Embryonic facial prominence (tissue), 1 donor: ENCODE data around the gene CFAP97D1.

Source experiments
- DNase-seq: peaks from one replicate; pipeline ENCODE4 v3.0.0-alpha.2; 2016; ENCODE audit errors: extremely low spot score

Gene CFAP97D1

DNA sequence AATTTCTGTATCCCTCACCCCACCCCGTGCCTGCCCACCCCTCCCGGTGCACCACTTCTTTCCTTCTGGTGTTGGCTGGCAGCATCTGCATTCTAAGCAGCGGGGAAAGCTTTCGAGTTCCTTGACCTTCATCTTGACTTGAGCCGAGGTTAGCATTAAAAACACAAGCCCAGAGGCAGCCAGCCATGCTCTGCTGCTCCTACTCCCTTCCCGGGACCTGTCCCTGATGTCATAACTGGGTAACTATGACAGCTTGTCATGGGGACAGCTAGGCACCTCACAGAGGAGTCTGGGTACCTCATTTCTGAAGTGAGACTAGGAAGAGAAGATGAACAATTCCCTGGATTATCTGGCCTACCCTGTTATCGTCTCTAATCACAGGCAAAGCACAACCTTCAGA, at the start of gene CFAP97D1:
TSS of gene CFAP97D1 (plus strand) at position 301 of the 400 bp plus-strand sequence. CDS start at position 329, 28 bp downstream.
- DNase-seq = no peak

DNA sequence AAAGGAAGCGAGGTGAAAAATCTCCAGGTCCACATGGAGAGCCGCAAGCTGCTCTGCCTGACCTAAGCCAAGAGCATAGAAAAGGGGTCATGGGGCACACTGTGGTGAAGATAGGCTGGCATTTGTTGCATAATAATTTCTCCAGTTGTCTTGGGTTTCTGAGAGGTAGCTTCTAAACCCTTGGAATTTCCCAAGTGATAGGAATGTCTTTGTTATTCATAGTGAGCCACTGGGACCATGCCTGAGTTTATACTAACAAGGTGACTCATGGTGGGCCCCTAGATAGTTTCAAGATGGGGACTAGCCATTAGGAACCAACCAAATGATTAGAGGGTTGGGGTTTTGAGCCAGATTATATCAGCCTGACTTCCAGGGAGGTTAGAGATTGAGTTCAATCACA, 47.3 kb upstream of the CFAP97D1 start:
- DNase-seq = no peak

DNA sequence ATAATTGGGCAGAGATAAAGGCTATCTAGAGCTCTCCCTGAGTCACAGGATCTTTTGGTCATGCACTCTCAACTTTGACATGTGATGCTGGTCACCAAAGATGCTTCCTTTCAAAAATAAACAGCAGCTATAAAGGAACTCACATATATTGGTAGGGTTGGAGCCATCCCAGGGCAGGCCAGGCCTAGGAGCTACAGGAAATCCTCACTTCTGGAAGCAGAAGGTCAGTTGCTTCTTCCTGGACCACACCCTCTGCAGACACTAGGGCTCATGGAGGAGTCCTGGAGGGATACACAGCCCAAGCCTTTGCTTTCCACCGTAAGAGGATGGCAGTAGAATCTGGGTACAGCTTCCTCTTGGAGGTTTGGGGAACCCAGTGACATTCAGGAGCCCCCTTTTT, 46.3 kb upstream of the CFAP97D1 start:
- DNase-seq = no peak

DNA sequence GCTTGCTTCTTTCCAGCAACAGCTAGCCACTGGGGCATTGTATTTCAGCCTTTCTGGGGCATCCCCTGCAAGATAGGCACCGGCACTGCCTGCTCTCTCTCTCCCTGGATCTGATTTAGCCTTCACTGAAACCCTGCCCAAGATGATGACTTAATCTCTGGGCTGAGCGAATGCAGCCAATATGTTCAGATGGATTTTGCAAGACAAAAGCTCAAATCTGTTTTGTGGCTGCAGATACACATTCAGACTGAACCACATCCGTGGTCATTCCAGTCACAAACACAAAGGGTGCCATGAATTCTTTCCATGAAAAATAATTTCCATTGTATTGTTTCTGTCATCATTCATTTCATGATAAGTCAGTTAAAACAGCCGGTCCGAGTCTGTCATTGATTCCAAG, 45.9 kb upstream of the CFAP97D1 start:
- no peak for DNase-seq

DNA sequence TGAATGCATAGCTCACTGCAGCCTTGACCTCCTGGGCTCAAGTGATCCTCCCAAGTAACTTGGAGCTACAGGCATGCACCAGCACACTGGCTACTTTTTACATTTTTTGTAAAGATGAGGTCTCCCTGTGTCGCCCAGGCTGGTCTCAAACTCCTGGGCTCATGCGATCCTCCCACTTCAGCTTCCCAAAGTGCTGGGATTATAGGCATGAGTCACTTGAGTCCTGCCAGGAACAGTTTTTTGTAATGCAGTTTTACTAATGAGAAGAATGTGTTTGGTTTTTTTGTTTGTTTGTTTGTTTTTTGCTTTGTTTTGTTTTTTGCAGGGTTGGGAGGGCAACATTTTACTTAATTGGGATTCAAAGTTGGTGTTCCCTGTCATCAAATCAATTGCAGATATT, 43.8 kb upstream of the CFAP97D1 start:
- no peak for DNase-seq

DNA sequence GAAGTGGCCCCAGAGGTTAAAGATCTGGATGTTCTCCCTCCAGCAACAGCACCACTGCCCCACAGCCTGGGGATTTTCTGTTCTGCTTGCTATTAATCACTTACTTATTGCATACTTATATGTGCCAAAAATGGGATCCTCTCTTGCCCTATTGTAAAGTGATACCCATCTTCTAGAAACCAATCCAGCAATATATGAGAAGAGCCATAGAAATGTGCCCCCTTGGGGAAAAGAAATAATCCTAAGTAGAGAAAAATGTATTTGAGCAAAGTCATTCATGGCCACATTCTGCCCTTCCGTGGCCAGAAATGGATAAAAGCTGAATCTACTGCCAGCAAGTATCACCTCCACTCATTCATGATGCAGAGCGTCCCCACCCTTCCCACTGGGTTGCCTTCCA, 42.5 kb upstream of the CFAP97D1 start:
- no peak for DNase-seq

DNA sequence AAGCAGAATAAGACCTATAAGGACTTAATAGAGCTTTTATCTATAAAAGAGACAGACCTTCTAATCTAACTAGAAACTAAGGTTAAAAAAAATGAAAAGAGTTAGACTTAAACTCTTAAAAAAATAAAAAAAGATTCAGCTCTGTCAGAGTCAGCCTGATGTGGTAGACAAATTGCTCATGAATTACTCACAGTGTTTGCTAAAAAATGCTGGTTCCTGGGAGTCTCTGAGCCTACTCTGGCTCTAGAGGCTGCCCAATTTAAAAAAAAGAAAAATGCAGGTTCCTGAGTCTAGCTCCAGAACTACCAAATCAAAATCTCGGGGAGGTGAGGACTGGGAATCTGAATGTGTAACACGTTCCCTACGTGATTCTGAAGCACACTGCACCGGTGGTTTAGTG, 39.7 kb upstream of the CFAP97D1 start:
- DNase-seq = no peak

DNA sequence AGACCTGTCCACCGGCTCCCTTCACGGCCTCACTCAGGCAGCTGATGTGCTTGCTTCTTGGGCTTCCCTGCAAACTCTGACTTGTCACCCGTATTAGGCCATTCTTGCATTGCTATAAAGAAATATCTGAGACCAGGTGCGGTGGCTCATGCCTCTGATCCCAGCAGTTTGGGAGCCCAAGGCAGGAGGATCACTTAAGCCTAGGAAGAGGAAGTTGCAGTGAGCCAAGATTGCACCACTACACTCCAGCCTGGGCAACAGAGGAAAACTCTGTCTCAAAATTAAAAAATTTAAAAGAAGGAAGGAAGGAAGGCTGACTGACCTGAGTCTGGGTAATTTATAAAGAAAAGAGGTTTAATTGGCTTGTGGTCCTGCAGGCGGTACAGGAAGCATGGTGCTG, 38.6 kb upstream of the CFAP97D1 start:
- no peak for DNase-seq

DNA sequence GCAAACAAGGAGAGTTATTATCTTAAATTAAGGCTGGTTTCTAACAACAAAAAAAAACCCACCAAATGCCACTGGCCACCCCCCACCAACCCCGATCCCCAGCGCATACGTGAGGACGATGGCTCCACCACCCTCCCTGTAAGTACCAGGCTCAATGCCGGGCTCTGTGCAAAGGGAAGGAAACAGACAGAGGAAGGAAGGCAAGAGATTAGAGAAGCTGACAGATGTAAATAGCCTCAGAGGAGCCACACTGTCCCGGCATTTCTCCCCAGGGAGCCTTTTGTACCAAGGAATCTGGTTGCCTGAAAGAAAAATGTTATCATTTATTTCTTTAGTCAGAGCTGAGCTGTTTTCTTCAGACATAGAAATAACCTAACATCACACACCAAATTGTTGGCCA, 34.7 kb upstream of the CFAP97D1 start:
- DNase-seq = no peak

DNA sequence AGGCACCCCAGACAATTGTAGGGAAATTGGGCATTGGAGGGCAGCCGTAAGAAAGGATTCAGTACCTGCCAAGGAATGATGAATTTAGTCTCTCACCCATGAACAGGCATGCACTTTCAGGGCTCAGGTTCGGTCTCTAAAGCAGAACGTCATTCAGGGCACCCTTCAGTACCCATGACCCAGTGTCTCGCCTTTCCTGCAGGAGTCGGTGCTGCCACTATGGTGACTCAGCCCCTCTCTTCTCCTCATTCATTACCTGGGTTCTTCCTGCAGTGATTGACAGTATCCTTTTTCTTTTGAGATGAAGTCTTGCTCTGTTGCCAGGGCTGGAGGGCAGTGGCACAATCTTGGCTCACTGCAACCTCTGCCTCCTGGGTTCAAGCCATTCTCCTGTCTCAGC, 30.1 kb upstream of the CFAP97D1 start:
- no peak for DNase-seq

DNA sequence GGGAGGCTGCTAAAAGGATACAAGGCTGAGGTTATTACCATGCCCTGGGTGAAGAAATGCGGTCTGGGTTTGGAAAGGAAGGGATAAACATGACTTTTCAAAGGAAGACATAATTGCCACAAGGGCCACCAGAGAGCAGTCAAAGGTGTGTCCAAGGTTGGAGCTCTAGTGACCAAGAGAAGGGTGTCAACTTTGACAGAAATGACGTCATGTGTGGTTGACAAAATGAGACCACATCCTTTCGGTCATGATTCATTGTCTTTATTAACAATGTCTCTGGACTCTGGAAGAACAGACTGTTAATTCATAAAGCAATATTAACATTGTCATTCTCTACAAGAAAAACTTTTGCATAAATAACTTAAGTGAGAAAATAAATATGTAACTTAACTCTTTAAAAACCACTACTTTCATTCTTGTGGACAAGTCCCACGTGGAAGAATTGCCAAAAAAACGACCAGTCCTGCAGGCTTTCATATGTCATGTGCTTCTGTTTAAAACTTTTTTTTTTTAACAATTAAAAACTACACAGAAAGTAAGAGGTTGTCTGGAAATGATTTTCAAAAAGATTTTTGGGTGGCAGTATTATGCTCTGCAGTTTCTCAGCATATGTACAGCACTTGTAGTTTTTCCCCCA, 26.6 kb upstream of the CFAP97D1 start:
- DNase-seq = no peak

DNA sequence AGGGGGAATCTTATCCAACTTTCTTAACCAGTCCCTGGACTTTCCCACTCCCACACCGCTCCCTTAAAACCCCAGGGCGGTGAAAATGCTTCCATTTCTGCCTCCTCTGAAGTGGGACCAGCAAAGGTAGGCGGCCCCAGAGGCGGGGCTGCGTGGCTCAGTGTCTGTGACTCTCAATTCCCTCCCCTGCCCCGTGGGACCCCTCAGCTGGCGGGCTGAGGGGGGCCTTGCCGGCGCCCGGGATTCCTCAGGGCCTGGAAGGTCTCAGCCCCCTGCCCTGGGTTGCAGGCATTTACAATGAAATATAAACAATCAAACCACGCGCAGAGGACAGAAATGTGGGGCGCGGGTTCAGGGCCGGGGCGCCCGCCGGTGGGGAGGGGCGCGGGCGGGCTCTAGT, 25.3 kb upstream of the CFAP97D1 start:
- DNase-seq = no peak

DNA sequence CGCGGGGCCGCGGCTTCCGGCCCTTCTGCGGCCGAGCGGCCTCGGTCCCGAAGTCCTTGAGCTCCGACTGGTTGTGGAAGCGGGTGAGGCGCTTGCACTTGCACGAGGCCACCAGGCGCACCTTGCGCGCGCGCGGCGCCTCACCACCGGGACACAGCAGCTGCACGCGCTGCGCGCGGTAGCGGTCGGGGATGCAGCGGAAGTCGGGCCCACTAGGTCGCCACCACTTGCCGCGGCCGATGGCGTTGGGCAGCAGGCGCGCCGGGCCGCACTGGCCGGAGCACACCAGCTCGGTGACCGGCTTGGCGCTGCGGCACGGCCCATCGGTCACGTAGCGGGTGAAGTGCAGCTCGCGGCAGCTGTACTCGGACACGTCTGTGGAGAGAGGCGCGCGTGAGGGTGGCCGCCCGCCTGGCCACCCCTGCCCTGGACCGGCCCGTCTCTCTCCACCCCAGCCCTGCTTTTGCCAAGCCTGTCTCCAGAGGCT, 24.8 kb upstream of the CFAP97D1 start:
- no peak for DNase-seq

DNA sequence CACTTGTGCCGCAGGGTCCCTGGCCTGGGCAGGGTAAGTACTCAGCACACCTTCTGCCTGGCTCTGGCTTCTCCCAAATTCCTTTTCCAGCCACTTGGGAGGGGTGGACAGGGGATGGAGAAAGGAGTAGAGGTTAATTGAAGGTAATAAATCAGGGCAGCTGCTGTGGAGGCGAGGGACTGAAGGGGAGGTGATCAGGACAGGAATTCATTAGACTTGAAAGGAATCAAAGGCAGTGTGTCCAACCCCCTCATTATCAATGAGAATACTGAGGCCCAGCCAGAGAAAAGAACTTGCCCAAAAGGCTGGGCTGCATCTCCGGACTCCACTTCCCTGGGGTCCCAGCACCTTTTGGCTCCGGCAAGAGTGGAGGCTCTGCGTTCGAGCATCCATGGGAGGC, 24.0 kb upstream of the CFAP97D1 start:
- DNase-seq = no peak

DNA sequence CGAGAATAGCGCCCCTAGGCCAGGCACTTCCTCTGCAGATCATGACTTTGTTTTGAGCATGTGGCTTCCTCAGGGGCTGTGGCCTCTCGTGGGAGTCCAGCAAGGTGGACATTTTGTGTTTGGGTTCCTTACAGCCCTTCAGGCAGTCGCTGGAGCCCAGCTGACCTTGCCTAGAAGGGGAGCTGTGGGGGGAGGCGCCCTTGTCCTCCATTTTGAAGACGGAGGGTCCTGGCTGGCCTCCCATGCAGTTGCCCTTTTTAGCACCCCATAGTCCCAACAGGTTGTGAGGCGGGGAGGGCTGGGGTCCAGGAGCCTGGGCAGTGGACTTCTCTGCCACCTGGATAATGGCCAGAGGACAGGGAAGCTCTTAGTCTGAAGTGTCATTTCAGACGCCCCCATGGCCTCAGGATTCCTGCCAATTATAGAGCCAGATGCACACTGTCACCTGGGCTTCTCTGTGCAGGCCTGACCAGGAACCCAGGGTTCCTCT, 23.0 kb upstream of the CFAP97D1 start:
- DNase-seq = no peak

DNA sequence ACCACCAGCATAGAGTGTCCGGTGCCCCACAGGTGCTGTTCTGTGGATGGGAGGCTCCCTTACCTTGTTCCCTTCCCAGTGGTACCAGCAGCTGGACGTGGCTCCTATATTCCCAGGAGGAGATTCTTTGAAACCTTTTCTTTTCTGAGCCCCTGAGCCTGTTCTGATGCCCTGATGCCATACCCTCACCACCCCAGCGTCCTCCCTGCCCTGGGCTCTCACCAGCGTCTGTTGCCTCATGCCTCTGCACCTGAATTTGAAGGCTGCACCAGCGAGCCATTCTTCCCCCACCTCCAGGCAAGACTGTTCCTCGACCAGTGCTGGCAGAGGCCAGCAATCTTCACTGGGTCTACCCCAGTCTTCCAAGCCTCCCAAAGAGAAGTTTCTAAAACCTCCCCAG, 22.1 kb upstream of the CFAP97D1 start:
- DNase-seq = no peak

DNA sequence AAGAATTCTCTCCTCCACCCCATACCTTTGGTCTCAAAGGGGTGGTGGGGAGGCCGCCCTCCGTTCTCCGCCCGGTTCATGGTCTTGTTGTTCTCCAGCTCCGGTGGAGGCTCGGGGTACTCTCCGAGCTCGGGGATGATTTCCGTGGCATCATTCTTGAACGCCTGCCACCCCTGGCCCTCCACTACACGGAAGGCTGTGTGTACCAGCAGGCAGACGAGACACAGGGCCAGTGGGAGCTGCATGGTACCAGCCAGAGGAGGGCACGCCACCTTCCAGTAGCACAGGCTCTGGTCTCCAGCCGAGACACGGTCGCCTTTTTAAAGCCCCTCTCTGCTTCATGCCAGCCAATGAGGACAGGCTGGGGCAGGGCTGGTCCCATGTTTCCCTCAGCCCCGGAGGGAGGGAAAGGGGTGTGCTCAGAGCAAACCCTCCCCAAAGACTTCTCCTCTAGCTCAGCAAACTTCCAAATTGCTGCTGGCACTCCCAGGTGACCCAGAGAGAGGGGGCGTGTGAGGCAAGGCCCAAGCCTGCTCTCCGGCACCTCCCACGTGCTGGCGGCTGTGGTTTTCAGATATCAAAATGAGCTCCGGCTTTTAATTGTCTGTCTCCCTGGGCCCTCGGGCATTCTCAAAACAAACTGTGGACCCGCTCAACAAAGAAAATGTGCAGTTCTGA, 21.6 kb upstream of the CFAP97D1 start, which contains the start of gene SOST:
TSS of gene SOST (minus strand) at position 295 of the 678 bp plus-strand sequence. CDS start at position 245, 50 bp downstream.
- DNase-seq = no peak

DNA sequence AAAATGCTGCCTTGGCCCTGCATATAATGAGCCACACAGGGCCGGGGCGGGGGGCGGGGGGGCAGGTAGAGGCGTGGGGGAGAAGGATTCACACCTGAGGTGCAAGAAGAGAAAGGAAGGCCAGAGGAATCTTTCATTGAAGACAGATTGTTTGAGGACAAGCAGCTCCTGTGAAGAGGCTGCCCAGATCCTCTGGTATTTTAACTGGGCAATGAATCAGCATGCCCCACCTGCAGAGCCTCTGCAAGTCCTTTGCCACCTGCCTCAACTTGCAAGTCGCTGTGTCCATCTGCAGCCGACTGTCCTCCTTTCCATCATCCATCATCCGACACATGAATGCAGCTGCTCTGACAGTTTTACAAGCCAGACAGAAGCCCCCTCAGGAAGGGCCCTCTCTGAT, 20.4 kb upstream of the CFAP97D1 start:
- no peak for DNase-seq

DNA sequence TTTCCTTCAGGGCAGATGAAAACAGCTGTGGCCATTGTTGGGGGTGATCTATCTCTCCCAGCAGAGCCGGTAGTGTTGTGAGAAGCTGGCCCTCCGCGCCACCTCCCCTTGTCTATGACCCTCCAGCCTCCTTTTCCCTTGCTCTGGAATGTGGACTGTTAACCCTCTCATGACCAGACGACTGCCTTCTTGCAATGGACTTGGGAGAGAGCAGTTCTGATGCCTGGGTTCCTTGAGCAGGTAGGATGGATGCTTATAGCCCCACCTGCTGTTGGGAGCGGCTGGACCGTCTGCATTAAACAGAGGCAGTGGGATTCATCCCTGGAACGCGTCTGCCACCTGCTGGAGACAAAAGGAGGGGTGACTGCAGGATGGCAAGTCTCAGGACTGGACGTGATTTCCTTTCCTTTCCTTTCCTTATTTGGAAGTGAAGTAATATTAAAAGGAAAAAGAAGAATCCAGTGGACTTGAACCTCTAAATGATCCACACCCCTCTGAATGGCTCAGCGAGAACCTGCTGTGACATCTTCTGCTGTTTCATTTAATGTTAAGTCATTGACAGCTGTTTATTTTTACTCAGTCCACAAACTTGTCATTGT, 19.9 kb upstream of the CFAP97D1 start:
- peak; percentile 77 for DNase-seq

DNA sequence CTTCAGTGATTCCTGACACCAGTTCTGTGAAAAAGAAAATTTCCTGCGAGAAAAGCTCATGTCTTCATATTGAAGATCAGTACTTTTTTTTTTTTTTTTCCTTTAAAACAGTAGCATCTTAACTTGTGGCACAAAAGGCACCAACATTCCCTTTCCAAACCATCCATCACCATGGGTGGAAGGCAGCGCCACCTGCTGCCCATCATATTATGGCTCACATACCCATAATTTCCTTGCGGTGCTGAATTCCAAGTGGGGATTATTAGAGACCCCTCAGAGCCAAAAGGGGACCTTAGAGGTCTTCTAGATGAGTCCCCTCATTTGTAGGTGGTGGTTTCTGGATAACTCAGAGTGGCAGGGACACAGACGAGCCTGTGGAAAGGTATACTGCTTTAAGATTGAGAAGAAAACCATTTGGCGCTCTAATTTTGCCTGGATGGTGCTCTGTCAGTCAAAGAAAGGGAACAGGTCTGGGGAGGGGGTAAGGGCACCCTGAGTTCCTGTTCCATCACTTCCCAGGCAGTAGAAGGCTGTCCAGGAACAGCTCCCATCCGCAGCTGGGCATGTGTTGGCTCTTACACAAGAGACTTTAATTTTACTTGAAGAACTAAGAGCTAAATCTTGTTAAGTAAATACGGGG, 13.7 kb upstream of the CFAP97D1 start:
- no peak for DNase-seq

DNA sequence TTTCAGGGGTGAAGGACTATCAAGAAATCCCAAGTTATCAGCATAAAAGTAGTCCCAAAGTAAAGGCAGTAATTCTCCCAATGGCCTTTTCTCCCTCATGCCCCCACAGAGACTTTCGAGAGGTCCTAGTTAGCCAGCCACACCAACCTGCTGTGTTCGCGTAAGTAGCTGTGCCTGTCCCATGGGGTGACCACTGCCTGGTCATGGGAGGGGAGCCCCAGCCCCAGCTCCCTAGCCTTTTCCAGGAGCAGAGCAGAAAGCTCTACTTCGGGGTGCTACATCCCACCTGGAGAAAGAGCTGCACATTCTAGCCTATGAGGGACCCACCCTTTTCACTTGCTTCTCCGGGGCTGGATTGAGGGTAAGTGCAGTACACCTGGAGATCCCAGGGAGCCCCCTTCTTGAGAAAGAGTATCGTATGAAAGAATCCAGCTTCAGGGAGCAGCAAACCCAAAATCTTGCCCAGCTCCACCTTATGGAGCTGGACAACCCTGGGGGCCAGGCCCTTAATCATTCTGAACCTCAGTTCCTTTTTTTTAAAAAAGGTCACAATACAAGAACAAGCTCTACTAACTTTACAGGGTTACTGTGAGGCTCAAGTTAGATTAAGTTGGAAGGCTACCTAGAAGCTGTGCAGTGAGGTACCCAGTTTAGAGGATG, 13.1 kb upstream of the CFAP97D1 start:
- DNase-seq = no peak

DNA sequence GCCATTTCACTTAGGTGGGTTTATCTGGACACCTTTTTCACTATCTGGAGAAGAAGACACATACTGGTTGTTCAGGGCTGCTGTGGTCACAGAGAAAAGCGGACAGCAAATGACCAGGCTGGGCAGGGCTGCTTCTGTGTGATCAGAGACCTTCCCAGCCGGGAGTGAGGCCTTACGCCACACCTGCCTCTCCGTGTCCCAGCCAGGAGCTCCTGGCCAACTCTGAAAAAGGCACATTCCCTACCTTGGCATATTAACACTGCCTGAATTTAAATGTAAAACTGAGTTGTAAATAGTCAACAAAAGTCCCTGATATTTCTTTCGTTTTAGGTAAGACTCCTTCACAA, 12.5 kb upstream of the CFAP97D1 start:
- DNase-seq = no peak
